ENCODE results near the gene OR10J5. TPM values are rescaled to one million over a fixed set of nuclear protein-coding genes. Genes with fewer than 3 reads are reported as not detected.
"Not testable (repeated sequence)": the region's sequence is repeated elsewhere in the genome, so short reads cannot be mapped to it uniquely, and the experiment has no call there.

OR10J5 gene
- total RNA-seq, 1 experiment from 2014 or later, result not detected

- Histone ChIP-seq H3K27ac (ENCODE audit: low read length) (no peak overlapping the region), H3K4me3 (ENCODE audit: low read depth in 2 of 2, low read length in 2 of 2) (no peak overlapping the region), H3K36me3 (ENCODE audit: control insufficient read depth, insufficient read depth, low read length) (no peaks in the 10 kb centered on the region), H3K9me3 (ENCODE audit: control insufficient read depth, insufficient read depth, low read depth, low read length) (no peaks in the 10 kb centered on the region), H3K27me3 (ENCODE audit: control insufficient read depth, insufficient read depth, low read length) (no peaks in the 10 kb centered on the region), H3K4me1 (ENCODE audit: control insufficient read depth, insufficient read depth, low read length) (no peaks in the 10 kb centered on the region)
- DNase-seq (ENCODE audit: low read depth, low spot score) (no peak), ATAC-seq (no peak)
- intact Hi-C loops (cut with micrococcal nuclease; ENCODE audit: unreplicated experiment), result no loop called here
- POLR2A ChIA-PET, result no interaction called here
- no peak for TF ChIP-seq POLR2AphosphoS5 (IDR thresholded peaks at IDR 0.05; ENCODE audit: low read depth, low read length)
- TF ChIP-seq CTCF (IDR thresholded peaks at IDR 0.05), result no peak
- no peak for TF ChIP-seq REST (IDR thresholded peaks at IDR 0.05; ENCODE audit: insufficient read depth in 1 of 2, low read depth in 2 of 2, low read length in 1 of 2)
- TF ChIP-seq SIN3A (IDR thresholded peaks at IDR 0.05; ENCODE audit: borderline replicate concordance, insufficient read depth, low read depth, low read length), result no peak
- TF ChIP-seq TCF7L2 (IDR thresholded peaks at IDR 0.05; ENCODE audit: low read depth, low read length), result no peak
- CTCF ChIA-PET, result no interaction called here
- in situ Hi-C loops (cut with HindIII; ENCODE audit: low pct_unique_long_range_greater_than_20kb, low sequenced_read_pairs), result no loop called here
- no TSS peak for BruUV-seq (replicated peaks)
These were observed 34.7 kb downstream of the OR10J5 start for GRCh38 chr1:159501082-159501481.

DNA sequence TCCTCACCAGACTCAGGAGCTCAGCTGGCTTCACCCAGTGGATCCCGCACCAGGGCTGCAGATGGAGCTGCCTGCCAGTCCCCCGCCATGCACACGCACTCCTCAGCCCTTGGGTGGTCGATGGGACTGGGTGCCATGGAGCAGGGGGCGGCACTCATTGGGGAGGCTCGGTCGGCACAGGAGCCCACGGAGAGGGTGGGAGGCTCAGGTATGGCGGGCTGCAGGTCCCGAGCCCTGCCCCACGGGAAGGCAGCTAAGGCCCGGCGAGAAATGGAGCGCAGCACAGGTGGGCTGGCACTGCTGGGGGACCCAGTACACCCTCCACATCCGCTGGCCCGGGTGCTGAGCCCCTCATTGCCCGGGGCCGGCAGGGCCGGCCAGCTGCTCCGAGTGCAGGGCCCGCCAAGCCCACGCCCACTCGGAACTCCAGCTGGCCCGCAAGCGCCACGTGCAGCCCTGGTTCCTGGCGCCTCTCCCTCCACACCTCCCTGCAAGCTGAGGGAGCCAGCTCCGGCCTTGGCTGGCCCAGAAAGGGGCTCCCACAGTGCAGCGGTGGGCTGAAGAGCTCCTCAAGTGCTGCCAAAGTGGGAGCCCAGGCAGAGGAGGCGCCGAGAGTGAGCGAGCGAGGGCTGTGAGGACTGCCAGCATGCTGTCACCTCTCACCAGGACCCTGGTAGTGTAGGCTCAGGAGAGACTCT lies 41.1 kb downstream of the OR10J5 start:
- H3K27ac ChIP-seq (ENCODE audit: low read length); in situ Hi-C loops (cut with HindIII; ENCODE audit: low pct_unique_long_range_greater_than_20kb, low sequenced_read_pairs); H3K9me3 ChIP-seq (ENCODE audit: control insufficient read depth, insufficient read depth, low read depth, low read length); ATAC-seq; CTCF ChIA-PET; H3K36me3 ChIP-seq (ENCODE audit: control insufficient read depth, insufficient read depth, low read length); H3K4me3 ChIP-seq (ENCODE audit: low read depth in 2 of 2, low read length in 2 of 2); POLR2A ChIA-PET; intact Hi-C loops (cut with micrococcal nuclease; ENCODE audit: unreplicated experiment); BruUV-seq (replicated peaks); H3K27me3 ChIP-seq (ENCODE audit: control insufficient read depth, insufficient read depth, low read length); H3K4me1 ChIP-seq (ENCODE audit: control insufficient read depth, insufficient read depth, low read length); DNase-seq (ENCODE audit: low read depth, low spot score): not testable (repeated sequence)

DNA sequence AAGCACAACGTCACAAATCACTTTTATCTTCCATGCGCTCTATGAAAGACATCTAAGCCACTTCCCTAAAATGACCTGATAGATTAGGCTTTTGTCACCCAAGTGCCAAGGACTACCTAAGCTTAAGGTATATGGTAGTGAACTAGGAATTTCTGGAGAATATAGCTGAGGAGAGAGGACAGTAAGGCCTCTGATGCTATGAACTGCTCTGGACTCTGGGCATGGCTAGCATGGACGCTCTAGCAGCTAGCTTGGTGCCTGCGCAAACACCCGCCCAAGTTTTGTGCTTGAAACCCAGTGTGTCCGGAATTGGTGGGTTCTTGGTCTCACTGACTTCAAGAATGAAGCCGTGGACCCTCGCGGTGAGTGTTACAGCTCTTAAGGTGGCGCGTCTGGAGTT lies 42.5 kb downstream of the OR10J5 start:
- H3K27ac ChIP-seq (ENCODE audit: low read length), result no peak overlapping the region
- no peaks in the 10 kb centered on the region for H3K9me3 ChIP-seq (ENCODE audit: control insufficient read depth, insufficient read depth, low read depth, low read length)
- BruUV-seq (replicated peaks), result no TSS peak
- no peaks in the 10 kb centered on the region for H3K36me3 ChIP-seq (ENCODE audit: control insufficient read depth, insufficient read depth, low read length)
- H3K4me1 ChIP-seq (ENCODE audit: control insufficient read depth, insufficient read depth, low read length), result no peaks in the 10 kb centered on the region
- CTCF ChIA-PET, result no interaction called here
- no peak overlapping the region for H3K4me3 ChIP-seq (ENCODE audit: low read depth in 2 of 2, low read length in 2 of 2)
- POLR2A ChIA-PET, result no interaction called here
- TF ChIP-seq REST (IDR thresholded peaks at IDR 0.05; ENCODE audit: insufficient read depth in 1 of 2, low read depth in 2 of 2, low read length in 1 of 2) (no peak), TCF7L2 (IDR thresholded peaks at IDR 0.05; ENCODE audit: low read depth, low read length) (no peak), CTCF (IDR thresholded peaks at IDR 0.05) (no peak), POLR2AphosphoS5 (IDR thresholded peaks at IDR 0.05; ENCODE audit: low read depth, low read length) (no peak), SIN3A (IDR thresholded peaks at IDR 0.05; ENCODE audit: borderline replicate concordance, insufficient read depth, low read depth, low read length) (no peak)
- H3K27me3 ChIP-seq (ENCODE audit: control insufficient read depth, insufficient read depth, low read length), result no peaks in the 10 kb centered on the region
- intact Hi-C loops (cut with micrococcal nuclease; ENCODE audit: unreplicated experiment) (no loop called here), in situ Hi-C loops (cut with HindIII; ENCODE audit: low pct_unique_long_range_greater_than_20kb, low sequenced_read_pairs) (no loop called here)
- DNase-seq (ENCODE audit: low read depth, low spot score) (no peak), ATAC-seq (no peak)
